Measurements from ENCODE around the gene JAZF1.

The JAZF1 gene

GRCh38 chr7:27795977-27796376, 384.6 kb downstream of the JAZF1 start:
- DNase-seq (ENCODE audit: low read depth in 1 of 2, low spot score in 1 of 2) = no peak

GRCh38 chr7:27793780-27794179, 386.8 kb downstream of the JAZF1 start:
- DNase-seq (ENCODE audit: low read depth in 1 of 2, low spot score in 1 of 2) = no peak

GRCh38 chr7:27788437-27788836, 392.2 kb downstream of the JAZF1 start:
- DNase-seq (ENCODE audit: low read depth in 1 of 2, low spot score in 1 of 2) = no peak

- no peak for DNase-seq (ENCODE audit: low read depth in 1 of 2, low spot score in 1 of 2)
Measured at GRCh38 chr7:27784399-27785053, 396.1 kb downstream of the JAZF1 start.

GRCh38 chr7:27782849-27783248, 397.7 kb downstream of the JAZF1 start:
- no peak for DNase-seq (ENCODE audit: low read depth in 1 of 2, low spot score in 1 of 2)

- DNase-seq (ENCODE audit: low read depth in 1 of 2, low spot score in 1 of 2) = no peak
Measured at GRCh38 chr7:27781188-27781587, 399.4 kb downstream of the JAZF1 start.
